B cell (primary cell): ENCODE results near the gene GANC.

Experiments used
- CTCF ChIP-seq: fragments of 200-600 bp; IDR thresholded peaks from one replicate; pipeline ENCODE4 v1.8.0; 2022; ENCODE audit warnings: antibody characterized with exemption, mild to moderate bottlenecking
- EZH2 ChIP-seq: IDR thresholded peaks from 2 replicates; pipeline ENCODE4 v1.6.1; 2012; ENCODE audit warnings: borderline replicate concordance, low read depth, mild to moderate bottlenecking, moderate library complexity, low read length; ENCODE audit not compliant: insufficient read depth, poor library complexity, severe bottlenecking

GRCh38 chr15:42282344-42282743 lies 9.3 kb downstream of the GANC start:
- TF ChIP-seq CTCF = no peak
- TF ChIP-seq EZH2 = no peak
